CD4-positive, alpha-beta T cell treated with Interleukin-17A for 4 hours (primary cell): Measurements from ENCODE around the gene KERA.

Source experiments
- DNase-seq: peaks from one replicate; pipeline ENCODE4 v3.0.0-alpha.2; 2020; ENCODE audit warnings: mixed read lengths

Gene KERA

DNA sequence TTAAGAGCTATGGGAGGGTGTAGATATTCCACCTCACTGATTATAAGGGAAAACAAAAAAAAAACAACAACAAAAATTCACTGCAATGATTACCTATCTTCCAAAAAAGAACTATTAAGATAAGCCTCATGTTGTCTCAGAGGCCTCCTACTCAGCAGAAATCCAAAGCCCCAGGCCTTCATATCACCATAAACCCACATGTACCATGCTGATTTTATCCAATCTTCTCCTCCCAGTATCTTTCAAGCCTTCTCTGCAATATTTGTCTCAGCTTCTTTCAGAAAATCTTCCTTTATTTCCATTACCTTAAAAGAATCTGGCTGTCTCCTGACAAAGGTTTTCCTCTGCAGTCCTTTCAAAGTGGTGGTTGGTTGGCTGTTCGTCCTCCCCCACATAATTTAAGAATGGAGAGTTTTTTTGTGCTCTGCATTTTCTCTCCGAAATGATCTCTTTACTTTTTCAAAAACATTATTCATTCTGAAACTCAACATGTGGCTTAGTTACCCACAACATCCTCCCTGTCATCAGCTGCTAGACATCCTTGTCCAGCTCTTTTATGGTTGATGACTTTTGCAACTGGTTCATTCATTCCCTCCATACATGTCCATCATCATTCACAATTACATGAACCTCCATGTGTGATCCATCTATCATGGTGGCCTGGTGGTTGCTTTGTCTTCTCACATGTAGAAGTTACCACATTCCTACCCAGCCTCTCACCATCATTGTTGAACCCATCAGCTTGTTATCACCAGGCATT is 50.1 kb downstream of the KERA start:
- no peak for DNase-seq

- no peak for DNase-seq
These were observed 53.0 kb downstream of the KERA start, which contains the start of gene EPYC for GRCh38 chr12:91004872-91005271. EPYC (minus strand) TSS chr12:91004972; CDS start chr12:91002565, 2,407 bp downstream.

- no peak for DNase-seq
These were observed 54.1 kb downstream of the KERA start for GRCh38 chr12:91003737-91004136.

DNA sequence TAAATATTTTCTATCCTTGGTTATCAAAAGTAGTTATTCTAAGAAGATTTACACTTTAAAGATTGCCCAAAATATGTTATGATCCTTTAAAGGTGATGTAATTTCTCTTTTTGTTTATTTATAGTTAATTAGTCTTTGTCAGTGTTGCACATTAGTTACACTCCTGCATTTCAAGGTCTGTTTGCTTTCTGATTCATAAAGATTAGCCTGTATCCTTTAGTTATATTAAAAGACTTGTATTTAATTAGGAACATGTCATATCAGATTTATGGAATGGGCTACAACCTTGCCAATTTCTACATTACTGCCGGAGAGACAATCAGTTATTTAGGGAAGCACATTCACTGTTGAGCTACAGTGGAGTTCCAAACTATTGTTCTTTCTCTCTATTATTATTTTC is 56.5 kb downstream of the KERA start:
- DNase-seq, result no peak
